Measurements from ENCODE around the gene CHST6. TPM values are rescaled to one million over a fixed set of nuclear protein-coding genes. Genes with fewer than 3 reads are reported as not detected.
A peak's percentile ranks its signal among the peaks of the same experiment; 100 is the strongest.
"Not testable (repeated sequence)": the region's sequence is repeated elsewhere in the genome, so short reads cannot be mapped to it uniquely, and the experiment has no call there.

CHST6 gene
- total RNA-seq, 4 donors from 2014 or later: under 0.01 to 3.9 (median 0.40) TPM

GRCh38 chr16:75501359-75501758 is 6.1 kb upstream of the CHST6 start:
- 66 to 70% methylated on average over 5 of the region's 5 CpGs for WGBS, 2 donors
- H3K4me1 ChIP-seq: peaks cover 0 to 14% (median 3%) of the 10 kb centered on the region in 4 donors

GRCh38 chr16:75498605-75499322 is 3.5 kb upstream of the CHST6 start:
- not testable (repeated sequence) for DNase-seq (ENCODE audit: low spot score in 2 of 2)
- peak overlapping the region in 2 of 4 donors; percentile 2 to 53 for H3K27ac ChIP-seq
- WGBS, 2 donors: 28 to 49% methylated on average over 6 to 10 of the region's 13 CpGs

More at GRCh38 chr16:75501359-75501758, 6.1 kb upstream of the CHST6 start:
- Histone ChIP-seq H3K36me3 (no peaks in the 10 kb centered on the region), H3K4me3 (no peak overlapping the region), H3K27me3 (no peaks in the 10 kb centered on the region), H3K27ac (peak overlapping the region in 2 of 4 donors; percentile 50 to 71), H3K9me3 (no peaks in the 10 kb centered on the region)
- TF ChIP-seq CTCF (IDR thresholded peaks at IDR 0.05): no peak
- no peak for TF ChIP-seq POLR2A (IDR thresholded peaks at IDR 0.05)
- no peak for TF ChIP-seq EP300 (IDR thresholded peaks at IDR 0.05)
- DNase-seq (ENCODE audit: low spot score in 2 of 2): no peak

GRCh38 chr16:75497558-75497957 is 2.3 kb upstream of the CHST6 start:
- Histone ChIP-seq H3K36me3 (no peaks in the 10 kb centered on the region), H3K4me3 (no peak overlapping the region), H3K27me3 (peaks cover 0 to 21% of the 10 kb centered on the region in 2 donors), H3K4me1 (peaks cover 0 to 25% (median 14%) of the 10 kb centered on the region in 4 donors), H3K9me3 (no peaks in the 10 kb centered on the region), H3K27ac (no peak overlapping the region)
- WGBS, 2 donors: 57 to 67% methylated on average over 4 of the region's 4 CpGs
- TF ChIP-seq CTCF (IDR thresholded peaks at IDR 0.05) (no peak), POLR2A (IDR thresholded peaks at IDR 0.05) (no peak), EP300 (IDR thresholded peaks at IDR 0.05) (no peak)
- no peak for DNase-seq (ENCODE audit: low spot score in 2 of 2)

More at GRCh38 chr16:75498605-75499322, 3.5 kb upstream of the CHST6 start:
- H3K4me1 ChIP-seq: peaks cover 0 to 25% (median 14%) of the 10 kb centered on the region in 4 donors
- not testable (repeated sequence) for H3K9me3 ChIP-seq, H3K4me3 ChIP-seq, H3K36me3 ChIP-seq
- H3K27me3 ChIP-seq: peaks cover 0 to 14% of the 10 kb centered on the region in 2 donors

GRCh38 chr16:75494661-75495075 is 573 bp downstream of the CHST6 start:
- DNase-seq (ENCODE audit: low spot score in 2 of 2): no peak
- no peaks in the 10 kb centered on the region for H3K36me3 ChIP-seq
- H3K27ac ChIP-seq: no peak overlapping the region
- H3K9me3 ChIP-seq: no peaks in the 10 kb centered on the region
- peak overlapping the region; percentile 24 to 47 (median 39) for H3K4me3 ChIP-seq
- peaks cover 0 to 21% of the 10 kb centered on the region in 2 donors for H3K27me3 ChIP-seq
- H3K4me1 ChIP-seq: peaks cover 0 to 21% (median 14%) of the 10 kb centered on the region in 4 donors
- whole genome bisulfite sequencing, 2 donors: 3 to 15% methylated on average over 14 to 25 of the region's 26 CpGs
- TF ChIP-seq CTCF (IDR thresholded peaks at IDR 0.05) (no peak), POLR2A (IDR thresholded peaks at IDR 0.05) (no peak)

- TF ChIP-seq POLR2A (IDR thresholded peaks at IDR 0.05): no peak
- no peak for TF ChIP-seq EP300 (IDR thresholded peaks at IDR 0.05)
- TF ChIP-seq CTCF (IDR thresholded peaks at IDR 0.05): no peak
- peak overlapping the region in 2 of 4 donors; percentile 38 to 47 for H3K4me3 ChIP-seq
- WGBS, 2 donors: 50 to 70% methylated on average over 4 to 5 of the region's 5 CpGs
- peaks cover 0 to 21% of the 10 kb centered on the region in 2 donors for H3K27me3 ChIP-seq
- no peaks in the 10 kb centered on the region for H3K36me3 ChIP-seq
- H3K4me1 ChIP-seq: peaks cover 0 to 21% (median 14%) of the 10 kb centered on the region in 4 donors
- no peak for DNase-seq (ENCODE audit: low spot score in 2 of 2)
- H3K9me3 ChIP-seq: no peaks in the 10 kb centered on the region
- no peak overlapping the region for H3K27ac ChIP-seq
Measured at GRCh38 chr16:75494184-75494583, 1.1 kb downstream of the CHST6 start.
